Glomerular visceral epithelial cell (primary cell): ENCODE measurements around the gene UBN1.
"Not testable (repeated sequence)": the region's sequence is repeated elsewhere in the genome, so short reads cannot be mapped to it uniquely, and the experiment has no call there.

Source experiments
- DNase-seq: peaks from one replicate; pipeline ENCODE4 v3.0.0-alpha.2; 2016; ENCODE audit errors: extremely low spot score

The UBN1 gene

GRCh38 chr16:4928227-4928626, 80.9 kb downstream of the UBN1 start:
- no peak for DNase-seq

DNA sequence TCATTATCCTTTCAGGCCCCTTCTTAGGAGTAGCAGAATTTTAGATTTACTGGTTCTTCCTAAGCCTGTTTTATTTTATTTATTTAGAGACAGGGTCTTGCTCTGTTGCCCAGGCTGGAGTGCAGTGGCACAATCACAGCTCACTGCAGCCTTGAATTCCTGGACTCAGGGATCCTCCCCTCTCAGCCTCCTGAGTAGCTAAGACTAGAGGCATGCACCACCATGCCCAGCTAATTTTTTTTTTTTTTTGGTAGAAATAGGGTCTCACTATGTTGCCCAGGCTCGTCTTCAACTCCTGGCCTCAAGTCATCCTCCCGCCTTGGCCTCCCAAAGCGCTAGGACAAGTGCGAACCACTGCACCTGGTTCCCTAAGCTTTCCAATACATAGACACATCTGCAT, 82.3 kb downstream of the UBN1 start:
- DNase-seq = not testable (repeated sequence)

GRCh38 chr16:4931381-4931780, 84.1 kb downstream of the UBN1 start:
- no peak for DNase-seq
